ENCODE results near the gene KLHL1.

- TF ChIP-seq CTCF (IDR thresholded peaks at IDR 0.05; ENCODE audit: poor library complexity, severe bottlenecking) (no peak), REST (IDR thresholded peaks at IDR 0.05; ENCODE audit: borderline replicate concordance) (no peak), POLR2AphosphoS5 (IDR thresholded peaks at IDR 0.05) (no peak)
These were observed 235.8 kb downstream of the KLHL1 start for GRCh38 chr13:69872321-69873047.

Measured in neural cell (in vitro differentiated cells).